HG03439 (cell line): Measurements from ENCODE around the gene UAP1.
"Not testable (repeated sequence)": the region's sequence is repeated elsewhere in the genome, so short reads cannot be mapped to it uniquely, and the experiment has no call there.

Experiments used
- ATAC-seq: cut with Tn5 transposase; IDR thresholded peaks from one replicate; pipeline ENCODE4 v1.9.1; 2021; ENCODE audit warnings: mild to moderate bottlenecking, moderate library complexity; ENCODE audit not compliant: unreplicated experiment

The UAP1 gene

GRCh38 chr1:162564762-162565218, 3.3 kb downstream of the UAP1 start:
- no peak for ATAC-seq

GRCh38 chr1:162565460-162565859, 3.9 kb downstream of the UAP1 start:
- ATAC-seq, result no peak

DNA sequence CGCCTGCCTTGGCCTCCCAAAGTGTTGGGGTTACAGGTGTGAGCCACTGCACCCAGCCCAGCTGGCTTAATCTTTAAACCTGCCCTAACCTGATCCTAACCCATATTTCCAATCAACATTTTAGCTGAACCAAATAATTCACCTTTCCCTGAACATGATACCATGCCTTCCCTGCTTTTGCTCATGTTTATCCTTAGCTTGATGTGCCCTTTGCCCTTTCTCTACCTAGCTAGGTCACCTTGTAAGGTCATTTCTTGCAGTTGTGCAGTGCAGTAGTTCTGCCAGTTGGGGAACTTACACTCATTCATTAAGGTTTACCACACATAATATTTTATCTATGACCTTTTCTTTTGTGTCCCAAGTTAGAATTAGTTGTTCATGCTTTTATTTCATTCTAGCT, 5.3 kb downstream of the UAP1 start:
- ATAC-seq, result no peak

DNA sequence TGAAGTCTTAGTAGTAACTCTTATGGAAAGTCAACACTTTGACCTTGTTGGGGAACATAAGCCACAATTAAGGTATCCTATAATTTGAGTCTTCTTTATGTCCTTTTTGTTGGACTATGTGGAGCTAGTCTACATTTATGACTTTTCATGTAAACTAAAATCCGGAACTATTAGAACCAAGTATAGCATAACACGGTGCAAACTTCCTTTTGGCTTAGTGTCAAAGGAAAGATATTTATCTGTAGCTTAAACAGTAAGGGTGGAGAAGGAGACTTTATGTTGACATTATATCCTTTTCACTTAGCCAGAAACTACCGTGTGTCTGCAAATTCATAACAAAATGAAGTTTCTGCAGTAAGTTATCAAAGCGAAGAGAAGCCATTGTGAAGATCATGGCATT, 7.3 kb downstream of the UAP1 start:
- no peak for ATAC-seq

DNA sequence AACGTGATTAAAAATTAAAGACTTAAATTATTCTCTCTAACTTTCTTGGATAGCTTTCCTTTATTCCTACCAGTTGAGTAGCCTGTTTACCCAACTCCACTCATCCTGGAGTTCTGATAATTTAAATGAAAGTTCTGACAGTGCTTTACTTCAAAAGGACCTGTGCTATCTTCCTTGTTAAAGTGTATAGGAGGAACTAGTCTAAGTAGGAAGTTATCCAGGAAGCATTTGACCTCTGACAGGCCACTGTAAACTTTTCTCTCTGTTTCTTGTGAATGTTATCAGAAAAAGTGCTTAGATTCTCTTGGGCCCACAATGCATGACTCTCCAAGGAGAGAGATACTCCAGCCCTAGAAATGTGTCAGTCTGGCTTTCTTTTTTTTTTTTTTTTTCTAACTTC, 9.2 kb downstream of the UAP1 start:
- no peak for ATAC-seq

DNA sequence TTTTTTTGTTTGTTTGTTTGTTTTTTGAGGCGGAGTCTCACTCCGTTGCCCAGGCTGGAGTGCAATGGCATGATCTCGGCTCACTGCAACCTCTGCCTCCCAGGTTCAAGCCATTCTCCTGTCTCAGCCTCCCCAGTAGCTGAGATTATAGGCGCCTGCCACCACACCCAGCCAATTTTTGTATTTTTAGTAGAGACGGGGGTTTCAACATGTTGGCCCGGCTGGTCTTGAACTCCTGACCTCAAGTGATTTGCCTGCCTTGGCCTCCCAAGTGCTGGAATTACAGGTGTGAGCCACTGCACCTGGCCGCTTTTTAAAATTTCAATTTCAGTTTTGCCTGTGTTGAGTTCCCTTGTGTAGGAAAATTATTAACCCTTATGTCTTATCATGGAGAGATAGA, 9.6 kb downstream of the UAP1 start:
- ATAC-seq, result not testable (repeated sequence)

- ATAC-seq, result no peak
Measured at GRCh38 chr1:162571696-162572095, 10.2 kb downstream of the UAP1 start.

- no peak for ATAC-seq
Measured at GRCh38 chr1:162573136-162573535, 11.6 kb downstream of the UAP1 start.

DNA sequence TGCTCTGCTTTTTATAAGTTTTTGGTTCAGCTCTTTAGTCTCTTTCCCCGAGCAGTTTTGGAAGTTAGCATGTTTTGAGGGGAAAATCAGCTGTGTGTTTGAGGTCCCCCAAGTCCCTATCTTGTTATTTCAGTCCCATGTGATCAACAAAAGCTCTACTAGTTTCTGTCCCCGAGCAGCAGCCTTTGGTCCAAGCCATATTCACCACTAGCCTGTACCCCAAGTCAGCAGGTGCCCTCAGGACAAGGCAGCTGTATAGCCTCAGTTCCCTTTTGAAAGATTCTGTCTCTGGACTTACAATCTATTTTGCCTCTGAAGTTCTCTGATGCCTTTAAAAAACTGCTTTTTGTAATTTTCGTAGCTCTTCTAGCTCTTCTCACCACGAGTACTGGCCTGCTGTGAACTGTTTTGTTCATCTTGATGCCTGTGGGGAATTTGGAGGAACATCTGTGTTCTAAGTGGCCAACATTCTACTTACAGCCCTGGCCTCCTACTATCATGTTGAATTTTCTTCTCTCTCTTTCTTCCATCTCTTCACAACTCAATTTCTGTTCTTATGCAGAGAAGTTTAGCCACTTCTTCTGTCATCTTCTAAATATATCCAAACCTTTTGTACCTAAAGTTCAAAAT, 16.7 kb downstream of the UAP1 start:
- ATAC-seq, result no peak

GRCh38 chr1:162578936-162579335, 17.4 kb downstream of the UAP1 start:
- no peak for ATAC-seq

- no peak for ATAC-seq
Measured at GRCh38 chr1:162580308-162580707, 18.8 kb downstream of the UAP1 start.

- not testable (repeated sequence) for ATAC-seq
Measured at GRCh38 chr1:162582901-162583300, 21.4 kb downstream of the UAP1 start.

- not testable (repeated sequence) for ATAC-seq
Measured at GRCh38 chr1:162585101-162585500, 23.6 kb downstream of the UAP1 start.

- no peak for ATAC-seq
Measured at GRCh38 chr1:162587347-162587746, 25.8 kb downstream of the UAP1 start.

DNA sequence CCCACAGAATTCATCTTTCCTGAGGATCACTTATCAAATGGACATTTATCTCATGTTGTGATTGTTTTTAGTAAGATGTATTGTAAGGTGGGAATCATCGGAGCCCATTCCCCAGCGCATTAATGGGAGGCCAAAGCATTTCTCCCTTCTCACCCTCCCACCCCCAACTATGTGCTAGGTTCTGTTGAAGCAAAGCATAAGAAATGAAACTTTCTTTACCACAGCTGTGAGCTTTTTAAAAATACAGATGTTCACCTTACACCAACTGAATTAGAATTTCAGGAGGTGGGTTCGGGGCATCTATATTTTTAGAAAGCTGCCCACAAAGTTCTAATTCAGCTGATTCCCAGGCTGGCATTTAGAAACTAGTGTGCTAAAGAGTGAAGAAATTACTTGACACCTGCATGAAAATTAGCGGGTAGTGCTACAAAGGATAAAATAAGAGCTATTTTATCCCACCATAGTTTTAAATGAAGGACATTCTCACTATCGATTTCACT, 26.3 kb downstream of the UAP1 start:
- ATAC-seq, result no peak

GRCh38 chr1:162590101-162590500, 28.6 kb downstream of the UAP1 start:
- no peak for ATAC-seq

- ATAC-seq, result no peak
Measured at GRCh38 chr1:162590686-162591085, 29.2 kb downstream of the UAP1 start.

- ATAC-seq, result no peak
Measured at GRCh38 chr1:162596514-162597170, 35.1 kb downstream of the UAP1 start.

- ATAC-seq, result no peak
Measured at GRCh38 chr1:162599451-162599850, 37.9 kb downstream of the UAP1 start.

DNA sequence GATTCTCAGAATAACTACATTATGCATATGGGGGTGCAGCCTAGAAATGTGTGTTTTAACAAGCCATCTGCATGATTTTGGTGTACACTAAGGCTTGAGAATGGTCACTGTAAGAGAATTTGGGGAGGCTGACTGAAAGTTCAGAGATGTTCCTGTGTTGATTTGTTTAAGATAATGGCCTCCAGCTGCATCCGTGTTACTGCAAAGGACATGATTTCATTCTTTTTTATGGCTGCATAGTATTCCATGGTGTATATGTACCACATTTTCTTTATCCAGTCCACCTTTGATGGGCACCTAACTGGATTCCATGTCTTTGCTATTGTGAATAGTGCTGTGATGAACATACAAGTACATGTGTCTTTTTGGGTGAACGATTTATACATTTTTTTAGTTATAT, 41.6 kb downstream of the UAP1 start:
- ATAC-seq, result not testable (repeated sequence)

DNA sequence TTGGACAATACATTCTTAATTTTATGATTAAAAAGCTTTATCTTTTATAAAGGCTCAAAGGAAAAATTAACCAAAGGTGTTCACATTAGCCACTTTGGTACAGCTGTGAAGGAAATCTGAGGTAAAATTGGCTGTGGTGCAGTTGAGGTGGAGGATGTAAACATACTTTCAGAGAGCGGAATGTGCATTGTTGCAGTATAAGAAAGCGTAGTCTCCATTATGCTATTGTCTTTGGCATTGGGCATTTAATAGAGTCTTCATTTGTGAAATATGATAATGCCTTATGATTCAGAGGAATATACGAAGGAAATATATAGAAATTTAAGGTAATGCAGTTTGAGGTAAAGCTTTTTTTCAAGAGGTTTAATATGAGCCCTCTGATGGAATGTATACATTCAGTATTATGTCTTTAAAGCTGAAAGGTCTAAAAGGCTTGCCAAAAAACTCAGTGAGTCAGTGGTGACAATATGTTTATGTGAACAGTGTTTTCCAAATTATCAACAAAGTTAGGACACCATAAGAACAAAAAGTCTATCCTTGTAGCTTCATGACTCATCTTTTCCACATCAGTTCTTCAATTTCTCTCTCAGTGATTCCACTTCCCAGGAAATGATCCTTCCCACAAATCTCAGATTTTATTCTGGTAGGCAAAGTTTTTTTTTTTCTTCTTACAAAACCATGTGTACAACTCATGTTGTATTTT, 43.9 kb downstream of the UAP1 start:
- ATAC-seq, result no peak

DNA sequence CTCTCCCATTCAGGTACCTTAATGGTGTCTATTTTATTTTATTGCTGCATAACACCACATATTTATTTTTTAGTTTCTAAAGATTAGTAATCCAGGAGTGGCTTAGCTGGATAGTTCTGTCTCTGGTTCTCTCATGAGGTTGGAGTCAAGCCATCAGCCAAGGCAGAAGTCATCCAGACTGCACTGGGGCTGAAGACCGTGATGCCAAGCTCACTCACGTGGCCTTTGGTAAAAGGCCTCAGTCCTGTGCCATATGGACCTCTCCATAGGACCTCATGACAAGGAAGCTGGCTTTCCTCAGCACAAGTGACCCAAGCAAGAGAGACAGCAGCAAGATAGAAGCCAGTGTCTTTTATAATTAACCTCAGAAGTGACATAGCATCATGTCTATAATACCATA, 47.8 kb downstream of the UAP1 start:
- ATAC-seq, result no peak
